HL-60 (cell line): ENCODE data around the gene KRT86.
"Not testable (repeated sequence)": the region's sequence is repeated elsewhere in the genome, so short reads cannot be mapped to it uniquely, and the experiment has no call there.

Experiments used
- DNase-seq, 2 experiments: peaks; one replicate each; pipeline ENCODE4 v3.0.0-alpha.2; 2010 to 2020; ENCODE audit warnings: low read depth in 1 of 2, low spot score in 1 of 2
- H3K27ac ChIP-seq: fragments of 250-450 bp; sonication (Bioruptor Pico); replicated peaks from 2 replicates; pipeline ENCODE4 v1.5.1; 2020; ENCODE audit warnings: mild to moderate bottlenecking, moderate library complexity
- H3K27me3 ChIP-seq: fragments of 250-450 bp; sonication (Bioruptor Pico); 2 replicates; pipeline ENCODE4 v1.5.1; 2021; ENCODE audit warnings: mild to moderate bottlenecking, moderate library complexity; ENCODE audit not compliant: insufficient read depth, poor library complexity, severe bottlenecking
- H3K4me3 ChIP-seq: replicated peaks from 2 replicates; pipeline ENCODE4 v1.5.1; 2011; ENCODE audit warnings: mild to moderate bottlenecking, control low read depth, low read length; ENCODE audit not compliant: insufficient read depth
- GABPA ChIP-seq: IDR thresholded peaks from 2 replicates; pipeline ENCODE4 v1.6.1; 2012; ENCODE audit warnings: low read depth
- POLR2AphosphoS5 ChIP-seq: IDR thresholded peaks from 2 replicates; pipeline ENCODE4 v1.6.1; 2012; ENCODE audit warnings: low read depth
- REST ChIP-seq: IDR thresholded peaks from 2 replicates; pipeline ENCODE4 v1.6.1; 2012; ENCODE audit warnings: low read depth; ENCODE audit not compliant: insufficient replicate concordance
- SPI1 ChIP-seq: IDR thresholded peaks from 2 replicates; pipeline ENCODE4 v1.6.1; 2012; ENCODE audit warnings: low read depth, mild to moderate bottlenecking, borderline replicate concordance
- TF ChIP-seq, protein P1 (sequence below): IDR thresholded peaks from one replicate; pipeline ENCODE4 v1.5.1; 2011; ENCODE audit warnings: low read length, control low read depth, inconsistent platforms; ENCODE audit not compliant: insufficient read depth

The KRT86 gene

DNA sequence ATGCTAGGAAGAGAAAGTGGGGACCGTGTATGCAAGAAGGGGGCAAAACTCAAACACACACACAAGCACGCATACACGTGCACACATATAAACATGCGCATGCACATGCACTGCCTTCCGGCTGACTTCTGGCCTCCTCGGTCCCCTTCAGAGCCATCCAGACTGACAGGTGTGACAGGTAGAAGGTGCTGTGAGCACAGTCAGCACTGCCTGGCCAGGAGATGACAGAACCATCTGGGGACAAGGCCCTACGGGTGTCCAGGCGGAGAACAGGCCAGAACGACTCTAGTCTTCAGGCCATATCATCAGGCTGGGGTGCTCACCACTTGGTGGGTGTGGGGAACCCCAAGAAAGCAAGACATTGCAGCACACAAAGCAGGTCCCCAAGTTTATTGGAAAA, 39.5 kb downstream of the KRT86 start:
- no peak overlapping the region for H3K27ac ChIP-seq
- peaks cover 16% of the 10 kb centered on the region for H3K27me3 ChIP-seq
- TF ChIP-seq REST: no peak
- TF ChIP-seq, protein P1, sequence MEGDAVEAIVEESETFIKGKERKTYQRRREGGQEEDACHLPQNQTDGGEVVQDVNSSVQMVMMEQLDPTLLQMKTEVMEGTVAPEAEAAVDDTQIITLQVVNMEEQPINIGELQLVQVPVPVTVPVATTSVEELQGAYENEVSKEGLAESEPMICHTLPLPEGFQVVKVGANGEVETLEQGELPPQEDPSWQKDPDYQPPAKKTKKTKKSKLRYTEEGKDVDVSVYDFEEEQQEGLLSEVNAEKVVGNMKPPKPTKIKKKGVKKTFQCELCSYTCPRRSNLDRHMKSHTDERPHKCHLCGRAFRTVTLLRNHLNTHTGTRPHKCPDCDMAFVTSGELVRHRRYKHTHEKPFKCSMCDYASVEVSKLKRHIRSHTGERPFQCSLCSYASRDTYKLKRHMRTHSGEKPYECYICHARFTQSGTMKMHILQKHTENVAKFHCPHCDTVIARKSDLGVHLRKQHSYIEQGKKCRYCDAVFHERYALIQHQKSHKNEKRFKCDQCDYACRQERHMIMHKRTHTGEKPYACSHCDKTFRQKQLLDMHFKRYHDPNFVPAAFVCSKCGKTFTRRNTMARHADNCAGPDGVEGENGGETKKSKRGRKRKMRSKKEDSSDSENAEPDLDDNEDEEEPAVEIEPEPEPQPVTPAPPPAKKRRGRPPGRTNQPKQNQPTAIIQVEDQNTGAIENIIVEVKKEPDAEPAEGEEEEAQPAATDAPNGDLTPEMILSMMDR: no peak
- no peak for TF ChIP-seq GABPA
- no peak for TF ChIP-seq SPI1
- no peak for TF ChIP-seq POLR2AphosphoS5
- no peak overlapping the region for H3K4me3 ChIP-seq
- no peak for DNase-seq

- peaks cover 10% of the 10 kb centered on the region for H3K27me3 ChIP-seq
- TF ChIP-seq GABPA: no peak
- TF ChIP-seq, protein P1: no peak
- no peak for TF ChIP-seq SPI1
- no peak for TF ChIP-seq REST
- no peak for TF ChIP-seq POLR2AphosphoS5
- no peak for DNase-seq
- H3K27ac ChIP-seq: no peak overlapping the region
- no peak overlapping the region for H3K4me3 ChIP-seq
These were observed 40.1 kb downstream of the KRT86 start for GRCh38 chr12:52314511-52314910.

DNA sequence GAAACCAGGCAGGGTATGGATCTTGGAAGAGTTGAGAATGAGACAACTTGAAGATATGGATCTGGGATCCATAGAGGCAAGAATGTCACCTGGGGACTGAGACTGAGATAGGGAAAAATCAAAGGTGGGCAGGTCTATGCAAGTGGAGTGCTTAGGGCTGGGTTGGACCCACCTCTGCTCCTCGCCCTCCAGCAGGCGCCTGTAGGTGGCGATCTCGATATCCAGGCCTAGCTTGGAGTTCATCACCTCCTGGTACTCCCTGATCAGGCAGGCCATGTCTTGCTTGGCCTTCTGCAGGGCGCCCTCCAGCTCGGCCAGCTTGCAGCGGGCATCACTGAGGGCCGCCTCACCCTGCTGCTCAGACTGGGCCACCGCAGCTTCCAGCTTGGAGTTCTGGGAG, 41.3 kb downstream of the KRT86 start:
- not testable (repeated sequence) for H3K4me3 ChIP-seq, H3K27ac ChIP-seq, H3K27me3 ChIP-seq, DNase-seq
- TF ChIP-seq, protein P1: peak; percentile 36

DNA sequence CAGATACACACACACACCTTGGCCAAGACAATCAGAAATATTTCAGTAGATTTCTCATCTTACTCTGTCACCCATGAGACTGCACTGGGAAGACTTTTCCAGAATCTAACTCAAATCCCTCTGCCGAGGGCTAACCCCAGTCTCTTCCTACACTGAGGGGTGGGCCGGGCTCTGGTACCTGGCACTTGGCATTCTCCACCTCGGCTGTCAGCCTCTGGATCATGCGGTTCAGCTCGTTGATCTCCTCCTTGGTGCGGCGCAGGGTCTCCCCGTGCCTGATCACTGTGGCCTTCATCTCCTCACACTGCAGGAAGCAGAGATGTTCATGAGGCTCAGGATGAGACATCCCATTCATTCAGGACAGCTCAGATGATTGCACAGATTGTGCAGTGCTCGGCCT, 41.8 kb downstream of the KRT86 start:
- Histone ChIP-seq H3K27me3 (peaks cover 10% of the 10 kb centered on the region), H3K4me3 (no peak overlapping the region), H3K27ac (no peak overlapping the region)
- TF ChIP-seq POLR2AphosphoS5 (no peak), SPI1 (no peak), GABPA (no peak)
- TF ChIP-seq, protein P1: no peak
- no peak for DNase-seq
